ENCODE measurements around the gene LRMDA. TPM values are rescaled to one million over a fixed set of nuclear protein-coding genes. Genes with fewer than 3 reads are reported as not detected.

The LRMDA gene
- total RNA-seq, 1 donor from 2014 or later, result 2.1 TPM

- H3K9me3 Mint-ChIP-seq (ENCODE audit: unreplicated experiment), result no peaks in the 10 kb centered on the region
- H3K36me3 Mint-ChIP-seq (ENCODE audit: unreplicated experiment), result peaks cover 3% of the 10 kb centered on the region
- no peak for DNase-seq
- no peak overlapping the region for H3K27ac Mint-ChIP-seq (ENCODE audit: unreplicated experiment)
- no peaks in the 10 kb centered on the region for H3K27me3 Mint-ChIP-seq (ENCODE audit: unreplicated experiment)
- H3K4me1 Mint-ChIP-seq (ENCODE audit: low read depth, unreplicated experiment), result no peaks in the 10 kb centered on the region
- TF ChIP-seq CTCF (IDR thresholded peaks at IDR 0.05; ENCODE audit: partially characterized antibody, unreplicated experiment), result no peak
- no peak overlapping the region for H3K4me3 Mint-ChIP-seq (ENCODE audit: unreplicated experiment)
Measured at GRCh38 chr10:75994357-75995040, 563.1 kb downstream of the LRMDA start.

GRCh38 chr10:75995041-75995430 lies 563.6 kb downstream of the LRMDA start:
- TF ChIP-seq CTCF (IDR thresholded peaks at IDR 0.05; ENCODE audit: partially characterized antibody, unreplicated experiment), result no peak
- DNase-seq, result no peak
- peaks cover 3% of the 10 kb centered on the region for H3K4me1 Mint-ChIP-seq (ENCODE audit: low read depth, unreplicated experiment)
- no peaks in the 10 kb centered on the region for H3K27me3 Mint-ChIP-seq (ENCODE audit: unreplicated experiment)
- no peak overlapping the region for H3K27ac Mint-ChIP-seq (ENCODE audit: unreplicated experiment)
- H3K4me3 Mint-ChIP-seq (ENCODE audit: unreplicated experiment), result no peak overlapping the region
- no peaks in the 10 kb centered on the region for H3K9me3 Mint-ChIP-seq (ENCODE audit: unreplicated experiment)
- peaks cover 3% of the 10 kb centered on the region for H3K36me3 Mint-ChIP-seq (ENCODE audit: unreplicated experiment)

- Mint-ChIP-seq H3K27ac (ENCODE audit: unreplicated experiment) (no peak overlapping the region), H3K4me1 (ENCODE audit: low read depth, unreplicated experiment) (peaks cover 8% of the 10 kb centered on the region), H3K4me3 (ENCODE audit: unreplicated experiment) (no peak overlapping the region), H3K9me3 (ENCODE audit: unreplicated experiment) (no peaks in the 10 kb centered on the region), H3K36me3 (ENCODE audit: unreplicated experiment) (peaks cover 3% of the 10 kb centered on the region), H3K27me3 (ENCODE audit: unreplicated experiment) (peaks cover 6% of the 10 kb centered on the region)
- TF ChIP-seq CTCF (IDR thresholded peaks at IDR 0.05; ENCODE audit: partially characterized antibody, unreplicated experiment), result no peak
- DNase-seq, result no peak
Measured at GRCh38 chr10:75995720-75996119, 564.3 kb downstream of the LRMDA start.

GRCh38 chr10:75999001-75999400 lies 567.6 kb downstream of the LRMDA start:
- peaks cover 8% of the 10 kb centered on the region for H3K4me1 Mint-ChIP-seq (ENCODE audit: low read depth, unreplicated experiment)

More at GRCh38 chr10:75999001-75999400, 567.6 kb downstream of the LRMDA start:
- Mint-ChIP-seq H3K36me3 (ENCODE audit: unreplicated experiment) (peaks cover 3% of the 10 kb centered on the region), H3K27ac (ENCODE audit: unreplicated experiment) (no peak overlapping the region), H3K4me3 (ENCODE audit: unreplicated experiment) (no peak overlapping the region), H3K9me3 (ENCODE audit: unreplicated experiment) (no peaks in the 10 kb centered on the region), H3K27me3 (ENCODE audit: unreplicated experiment) (peaks cover 6% of the 10 kb centered on the region)
- TF ChIP-seq CTCF (IDR thresholded peaks at IDR 0.05; ENCODE audit: partially characterized antibody, unreplicated experiment), result no peak
- DNase-seq, result no peak
